Iris pigment epithelial cell (primary cell): Measurements from ENCODE around the gene TRIM14.
A peak's percentile ranks its signal among the peaks of the same experiment; 100 is the strongest.
"Not testable (repeated sequence)": the region's sequence is repeated elsewhere in the genome, so short reads cannot be mapped to it uniquely, and the experiment has no call there.

Experiments used
- DNase-seq: peaks from one replicate; pipeline ENCODE4 v3.0.0-alpha.2; 2011; ENCODE audit warnings: low read depth

Gene TRIM14

GRCh38 chr9:98140503-98140902 lies 21.5 kb upstream of the TRIM14 start:
- DNase-seq = no peak

- no peak for DNase-seq
Measured at GRCh38 chr9:98136489-98136888, 17.5 kb upstream of the TRIM14 start.

GRCh38 chr9:98135938-98136337 lies 16.9 kb upstream of the TRIM14 start:
- no peak for DNase-seq

GRCh38 chr9:98135558-98135934 lies 16.5 kb upstream of the TRIM14 start:
- no peak for DNase-seq

GRCh38 chr9:98134702-98135557 lies 15.9 kb upstream of the TRIM14 start:
- no peak for DNase-seq

GRCh38 chr9:98132806-98133631 lies 14.0 kb upstream of the TRIM14 start:
- DNase-seq = no peak

- no peak for DNase-seq
Measured at GRCh38 chr9:98132158-98132557, 13.1 kb upstream of the TRIM14 start.

- DNase-seq = no peak
Measured at GRCh38 chr9:98130576-98131228, 11.7 kb upstream of the TRIM14 start.

GRCh38 chr9:98130060-98130459 lies 11.0 kb upstream of the TRIM14 start:
- DNase-seq = not testable (repeated sequence)

GRCh38 chr9:98129451-98129881 lies 10.4 kb upstream of the TRIM14 start:
- DNase-seq = peak; percentile 28

GRCh38 chr9:98128316-98128715 lies 9.3 kb upstream of the TRIM14 start:
- DNase-seq = no peak

- no peak for DNase-seq
Measured at GRCh38 chr9:98127226-98127625, 8.2 kb upstream of the TRIM14 start.

- DNase-seq = no peak
Measured at GRCh38 chr9:98124637-98125426, 5.8 kb upstream of the TRIM14 start.

GRCh38 chr9:98124091-98124490 lies 5.1 kb upstream of the TRIM14 start:
- not testable (repeated sequence) for DNase-seq

- DNase-seq = peak; percentile 33
Measured at GRCh38 chr9:98121058-98121457, 2.0 kb upstream of the TRIM14 start.

GRCh38 chr9:98120476-98120875 lies 1.5 kb upstream of the TRIM14 start:
- DNase-seq = no peak

GRCh38 chr9:98117984-98118639 lies 910 bp downstream of the TRIM14 start:
- DNase-seq = peak; percentile 43

GRCh38 chr9:98117097-98117496 lies 1.9 kb downstream of the TRIM14 start:
- DNase-seq = not testable (repeated sequence)

GRCh38 chr9:98109052-98109451 lies 10.0 kb downstream of the TRIM14 start:
- DNase-seq = no peak

GRCh38 chr9:98108531-98109031 lies 10.4 kb downstream of the TRIM14 start:
- no peak for DNase-seq

GRCh38 chr9:98107926-98108325 lies 11.1 kb downstream of the TRIM14 start:
- DNase-seq = no peak
